ENCODE data around the gene KIAA1755.

KIAA1755 gene

DNA sequence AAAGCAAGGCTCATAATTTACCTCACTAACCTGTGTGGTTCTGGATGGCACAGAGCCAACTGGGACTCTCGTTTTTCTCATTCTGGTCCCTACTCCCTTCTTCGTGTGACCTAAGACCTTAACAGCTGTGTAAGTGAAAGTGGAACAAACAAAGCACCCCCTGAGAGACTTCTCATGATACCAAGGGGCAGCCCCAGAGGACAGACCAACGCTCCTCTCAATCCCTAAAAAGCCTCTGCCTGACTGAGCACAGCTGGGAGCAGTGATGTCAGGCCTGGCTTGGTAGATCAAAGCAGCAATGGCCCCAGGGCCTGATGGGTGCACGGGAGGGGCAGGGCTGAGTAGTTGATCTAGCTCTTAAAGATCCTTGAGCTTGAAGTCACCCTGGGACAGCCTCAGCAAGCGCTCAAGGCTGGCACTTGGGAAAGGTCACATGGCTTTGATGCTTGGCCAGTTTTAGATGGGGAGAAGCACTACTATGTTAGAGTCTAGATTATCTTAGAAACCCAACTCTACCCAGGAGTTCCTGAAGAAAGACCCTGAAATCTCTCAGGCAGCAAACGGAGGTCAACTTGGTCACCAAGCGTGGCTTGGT, 79.2 kb downstream of the KIAA1755 start:
- DNase-seq (ENCODE audit: low read depth, low spot score): no peak

GRCh38 chr20:38180781-38181180, 79.8 kb downstream of the KIAA1755 start:
- DNase-seq (ENCODE audit: low read depth, low spot score): no peak

DNA sequence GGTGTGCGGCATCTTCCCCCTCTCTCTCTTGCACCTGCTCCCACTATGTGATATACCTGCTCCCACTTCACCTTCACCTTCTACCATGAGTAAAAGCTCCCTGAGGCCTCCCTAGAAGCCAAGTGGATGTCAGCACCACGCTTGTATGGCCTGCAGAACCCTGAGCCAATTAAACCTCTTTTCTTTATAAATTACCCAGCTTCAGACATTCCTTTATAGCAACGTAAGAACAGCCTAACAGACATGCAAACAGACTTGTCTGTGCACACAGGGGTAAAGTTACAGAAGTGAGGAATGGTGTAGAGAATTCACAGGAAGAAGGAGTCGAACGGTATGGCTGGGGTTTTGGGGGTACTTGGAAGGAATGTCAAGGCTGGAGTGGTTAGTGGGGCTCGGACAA, 80.7 kb downstream of the KIAA1755 start:
- DNase-seq (ENCODE audit: low read depth, low spot score): no peak

DNA sequence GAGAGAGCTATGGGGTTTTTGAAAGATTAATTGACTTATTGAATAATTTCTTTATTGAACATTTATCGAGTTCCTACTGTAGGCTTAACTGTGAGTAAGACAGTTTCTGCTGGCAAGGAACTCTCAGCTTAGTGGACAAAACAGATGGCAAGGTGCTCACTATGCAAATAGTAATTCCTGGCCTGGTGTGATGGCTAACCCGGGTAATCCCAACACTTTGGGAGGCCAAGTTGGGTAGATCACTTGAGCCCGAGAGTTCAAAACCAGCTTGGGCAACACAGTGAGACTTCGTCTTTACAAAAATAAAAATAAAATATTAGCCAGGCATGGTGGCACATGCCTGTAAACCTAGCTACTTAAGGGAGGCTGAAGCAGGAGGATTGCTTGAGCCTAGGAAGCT, 82.0 kb downstream of the KIAA1755 start:
- DNase-seq (ENCODE audit: low read depth, low spot score): no peak

GRCh38 chr20:38178065-38178491, 82.5 kb downstream of the KIAA1755 start:
- no peak for DNase-seq (ENCODE audit: low read depth, low spot score)

- no peak for DNase-seq (ENCODE audit: low read depth, low spot score)
Measured at GRCh38 chr20:38177201-38177600, 83.3 kb downstream of the KIAA1755 start.

DNA sequence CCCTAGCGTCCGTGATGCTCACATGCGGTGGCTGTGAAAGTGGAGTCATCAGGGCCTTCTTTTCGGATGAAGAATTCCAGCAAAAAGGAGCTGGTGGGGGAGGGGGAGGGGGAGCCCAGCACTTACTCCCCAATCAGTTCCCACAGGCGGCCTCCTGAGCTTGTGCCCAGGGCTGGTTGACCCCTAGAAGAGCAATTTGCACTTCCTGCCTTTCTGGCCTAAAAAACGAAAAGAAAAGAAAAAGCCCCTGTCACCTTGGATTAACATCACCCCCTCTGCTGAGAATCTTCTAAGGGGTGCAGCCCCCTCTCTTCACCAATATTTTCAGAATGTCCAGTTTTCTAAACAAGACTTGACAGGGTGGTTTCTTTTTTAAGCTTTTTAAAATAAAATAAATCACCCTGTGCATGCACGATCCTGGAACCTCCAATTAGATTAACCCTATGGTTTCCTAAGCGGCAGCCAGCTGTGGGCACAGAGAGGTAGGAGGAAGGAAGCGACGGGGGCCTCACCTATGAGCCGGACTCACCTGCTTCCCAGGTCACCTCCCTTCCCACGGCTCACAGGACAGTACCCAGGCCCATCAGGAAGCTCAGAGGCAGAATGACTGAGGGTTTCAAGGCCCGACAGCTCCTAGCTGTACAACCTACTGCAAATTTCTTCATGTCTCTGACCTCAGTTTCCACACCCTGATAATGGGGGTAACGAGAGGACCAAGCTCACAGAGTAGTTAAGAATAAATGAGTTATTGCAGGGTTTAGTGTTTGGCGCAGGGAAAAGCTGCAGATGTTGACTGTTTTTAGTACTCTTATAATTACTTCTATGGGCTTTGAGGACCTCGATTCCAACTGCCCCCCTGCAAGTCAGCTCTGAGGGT, 85.0 kb downstream of the KIAA1755 start:
- DNase-seq (ENCODE audit: low read depth, low spot score): no peak

GRCh38 chr20:38173237-38174156, 87.0 kb downstream of the KIAA1755 start:
- no peak for DNase-seq (ENCODE audit: low read depth, low spot score)

DNA sequence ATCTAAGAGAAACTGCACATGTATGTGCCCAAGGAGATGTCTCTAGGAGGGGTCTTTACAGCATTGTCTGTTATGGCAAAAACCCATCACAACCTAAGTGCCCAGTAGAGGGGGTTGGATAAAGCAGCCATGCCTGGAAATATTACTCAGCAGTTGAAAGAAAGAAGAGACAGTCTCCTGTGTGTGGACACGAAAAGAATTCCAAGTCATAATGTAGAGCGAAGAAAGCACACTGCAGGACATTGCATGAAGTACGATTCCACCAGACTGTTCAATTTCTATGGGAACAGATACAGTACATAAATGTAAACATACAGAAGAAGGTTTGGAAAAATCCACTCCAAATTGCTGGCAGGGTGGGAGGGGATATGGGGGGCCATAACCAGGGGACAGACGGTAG, 88.1 kb downstream of the KIAA1755 start:
- DNase-seq (ENCODE audit: low read depth, low spot score): no peak

GRCh38 chr20:38171675-38172043, 88.9 kb downstream of the KIAA1755 start:
- no peak for DNase-seq (ENCODE audit: low read depth, low spot score)

DNA sequence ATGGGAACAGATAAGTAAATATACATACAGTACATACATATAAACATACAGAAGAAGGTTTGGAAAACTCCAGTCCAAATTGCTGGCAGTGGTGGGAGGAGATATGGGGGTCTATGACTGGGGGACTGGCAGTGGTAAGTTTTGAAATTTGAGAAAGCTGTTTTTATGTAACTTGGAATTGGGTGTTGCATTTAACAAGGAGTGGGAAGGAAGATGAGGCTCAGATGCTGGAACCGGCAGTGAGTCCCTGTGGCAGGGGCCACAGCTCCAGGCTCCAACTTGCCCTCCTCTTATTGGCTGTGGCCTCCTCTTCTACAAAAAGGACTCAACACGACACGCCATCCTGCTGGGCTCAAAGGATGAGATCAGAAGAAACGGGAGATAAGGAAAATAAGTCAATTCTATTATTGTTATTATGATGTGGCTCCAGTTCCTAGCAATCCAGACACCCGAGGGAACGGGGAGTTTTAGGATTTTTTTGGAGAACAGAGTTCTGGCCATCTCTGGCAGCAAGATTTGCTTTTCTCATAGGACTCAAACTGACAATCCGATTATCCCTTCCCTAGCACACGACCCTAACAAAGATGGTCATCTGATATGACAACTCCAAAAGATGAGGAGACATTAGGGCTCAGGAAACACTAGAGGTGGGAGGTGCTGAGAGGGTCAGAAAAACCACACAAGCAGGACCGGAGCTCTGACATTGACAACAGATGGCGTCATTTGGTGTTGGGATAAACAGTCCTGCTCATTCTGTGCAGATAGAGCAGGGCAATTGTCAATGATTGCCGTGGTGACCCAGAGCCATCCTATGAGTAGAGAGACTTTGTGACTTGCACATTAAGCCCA, 89.5 kb downstream of the KIAA1755 start:
- no peak for DNase-seq (ENCODE audit: low read depth, low spot score)

GRCh38 chr20:38170219-38170825, 90.2 kb downstream of the KIAA1755 start:
- no peak for DNase-seq (ENCODE audit: low read depth, low spot score)

GRCh38 chr20:38169636-38170193, 90.8 kb downstream of the KIAA1755 start:
- DNase-seq (ENCODE audit: low read depth, low spot score): no peak

GRCh38 chr20:38168791-38169589, 91.5 kb downstream of the KIAA1755 start:
- no peak for DNase-seq (ENCODE audit: low read depth, low spot score)

- no peak for DNase-seq (ENCODE audit: low read depth, low spot score)
Measured at GRCh38 chr20:38167851-38168760, 92.4 kb downstream of the KIAA1755 start.

- no peak for DNase-seq (ENCODE audit: low read depth, low spot score)
Measured at GRCh38 chr20:38167328-38167850, 93.1 kb downstream of the KIAA1755 start.

GRCh38 chr20:38166703-38167233, 93.8 kb downstream of the KIAA1755 start:
- no peak for DNase-seq (ENCODE audit: low read depth, low spot score)
